Stimulated activated CD8-positive, alpha-beta memory T cell treated with anti-CD3 and anti-CD28 coated beads, Interleukin-15, amount 100 ng/mL, for 24 hours (primary cell): ENCODE measurements around the gene CD81.
"Not testable (repeated sequence)": the region's sequence is repeated elsewhere in the genome, so short reads cannot be mapped to it uniquely, and the experiment has no call there.

Experiments used
- DNase-seq: peaks from one replicate; pipeline ENCODE4 v3.0.0-alpha.2; 2020; ENCODE audit warnings: low read depth

The CD81 gene, protein sequence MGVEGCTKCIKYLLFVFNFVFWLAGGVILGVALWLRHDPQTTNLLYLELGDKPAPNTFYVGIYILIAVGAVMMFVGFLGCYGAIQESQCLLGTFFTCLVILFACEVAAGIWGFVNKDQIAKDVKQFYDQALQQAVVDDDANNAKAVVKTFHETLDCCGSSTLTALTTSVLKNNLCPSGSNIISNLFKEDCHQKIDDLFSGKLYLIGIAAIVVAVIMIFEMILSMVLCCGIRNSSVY

DNA sequence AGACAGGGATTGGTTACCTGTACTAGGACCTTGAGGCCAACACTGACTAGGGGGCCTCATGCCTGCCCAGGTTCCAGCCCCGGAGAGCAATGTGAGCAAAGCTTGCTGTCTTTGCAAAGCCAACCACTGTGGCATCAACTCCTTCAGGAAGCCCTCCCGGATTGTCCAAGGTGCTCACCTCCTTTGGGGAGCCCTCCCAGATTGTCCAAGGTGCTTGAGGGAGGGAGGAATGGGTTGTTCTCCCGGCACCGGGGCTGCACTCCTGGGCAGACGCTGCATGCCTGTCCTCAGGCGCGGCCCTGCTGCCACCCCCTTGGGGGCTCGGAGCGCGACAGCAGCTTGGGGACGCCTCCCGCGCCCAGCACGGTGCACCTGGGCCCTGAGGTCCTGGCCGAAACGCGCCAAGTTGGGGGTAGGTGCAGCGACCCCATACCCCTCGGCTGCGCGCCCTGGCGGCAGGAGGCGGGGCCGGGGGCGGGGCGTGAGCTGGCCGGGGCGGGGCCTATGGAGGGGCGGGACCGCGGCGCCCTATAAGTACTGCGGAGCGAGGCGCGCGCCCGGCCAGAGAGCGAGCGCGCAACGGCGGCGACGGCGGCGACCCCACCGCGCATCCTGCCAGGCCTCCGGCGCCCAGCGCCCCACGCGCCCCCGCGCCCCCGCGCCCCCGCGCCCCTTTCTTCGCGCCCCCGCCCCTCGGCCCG is at the start of gene CD81:
CD81 (plus strand) TSS at position 560 of the 701 bp plus-strand sequence. CDS start 240 bp downstream, outside the sequence.
- DNase-seq, result peak; percentile 69

DNA sequence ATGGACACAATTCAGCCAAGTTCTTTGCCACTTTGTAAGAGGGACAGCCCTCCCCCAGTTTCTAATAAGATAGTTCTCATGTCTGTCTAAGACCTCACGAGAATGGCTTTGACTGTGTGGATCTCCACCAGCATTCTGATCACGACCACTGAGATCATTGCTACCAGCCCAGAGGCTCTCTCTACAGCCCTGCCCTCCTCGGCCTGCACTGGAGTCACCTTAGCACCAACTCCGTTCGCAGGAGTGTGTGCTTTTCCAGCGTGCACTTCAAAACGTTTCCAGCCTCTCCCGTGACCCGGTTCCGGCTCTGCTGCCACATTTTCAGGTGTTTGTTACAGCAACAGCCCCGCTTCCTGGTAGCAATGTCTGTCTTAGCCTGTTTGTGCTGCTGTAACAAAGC is 49.1 kb upstream of the CD81 start:
- DNase-seq, result no peak

DNA sequence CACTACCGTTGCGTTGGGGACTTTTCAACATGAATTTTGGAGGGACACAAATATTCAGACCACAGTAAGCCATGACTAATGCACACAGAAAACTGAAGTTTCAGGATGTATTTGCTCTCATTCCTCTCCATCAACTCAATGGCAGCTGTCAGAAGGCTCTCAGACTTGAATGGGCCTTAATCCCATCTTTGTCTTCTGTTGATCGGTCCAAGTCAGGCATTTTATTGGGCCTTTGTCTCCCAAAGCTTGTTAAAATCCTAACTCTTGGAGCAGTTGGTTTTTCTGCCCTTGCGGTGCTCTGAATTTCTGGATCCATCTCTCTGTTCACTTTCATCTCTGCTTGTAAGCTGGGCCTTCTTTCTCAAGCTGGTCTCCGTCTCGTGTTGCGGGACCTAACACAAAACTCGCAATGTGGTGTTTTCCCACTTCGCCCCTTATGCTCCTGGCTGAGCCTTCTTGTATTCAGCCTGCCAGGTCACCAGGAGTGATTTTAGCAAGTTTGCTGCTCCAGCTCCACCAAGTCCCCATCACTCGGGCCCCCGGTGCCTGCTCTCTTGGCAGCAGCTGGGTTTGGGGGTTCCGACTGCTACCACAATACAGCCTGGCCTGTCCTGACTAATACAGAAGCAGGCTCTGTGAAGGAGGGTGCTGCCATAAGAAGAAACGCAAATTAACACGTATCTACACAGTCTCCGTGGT is 48.3 kb upstream of the CD81 start:
- DNase-seq, result no peak

DNA sequence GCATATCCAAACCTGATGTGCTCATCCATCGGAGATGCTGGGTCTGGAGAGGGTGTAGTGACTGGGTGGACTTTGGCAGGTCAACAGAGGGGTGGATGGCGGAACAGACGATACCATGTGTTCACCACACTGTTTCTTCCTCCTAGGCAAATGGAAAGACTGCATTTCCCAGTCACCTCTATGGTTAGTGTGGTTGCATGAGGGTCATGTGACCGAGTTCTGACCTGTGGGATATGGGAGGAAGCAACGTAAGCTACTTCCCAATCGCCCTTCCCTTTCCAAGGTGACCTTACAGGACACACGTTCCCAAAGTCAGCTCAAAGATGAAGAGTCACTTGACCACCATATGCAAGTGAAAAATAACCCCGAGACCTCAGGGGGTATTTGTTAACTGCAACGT is 47.6 kb upstream of the CD81 start:
- no peak for DNase-seq

DNA sequence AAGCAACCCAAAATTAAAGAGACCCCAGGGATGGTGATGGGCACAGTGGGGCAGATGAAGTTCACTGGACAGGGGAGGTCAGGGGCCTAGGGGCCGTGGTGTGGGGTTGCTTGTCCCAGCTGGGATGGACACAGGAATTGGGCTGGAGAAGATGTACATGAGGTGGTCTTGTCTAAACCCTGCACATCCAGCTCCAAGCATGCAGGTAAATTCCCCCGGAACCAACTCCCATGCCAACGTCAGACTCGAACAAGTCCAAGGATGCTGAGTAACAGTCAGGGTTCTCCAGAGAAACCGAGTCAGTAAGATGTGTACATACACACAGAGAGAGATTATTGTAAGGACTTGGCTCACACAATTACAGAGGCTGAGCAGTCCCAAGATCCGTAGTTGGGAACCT is 46.4 kb upstream of the CD81 start:
- DNase-seq, result no peak

DNA sequence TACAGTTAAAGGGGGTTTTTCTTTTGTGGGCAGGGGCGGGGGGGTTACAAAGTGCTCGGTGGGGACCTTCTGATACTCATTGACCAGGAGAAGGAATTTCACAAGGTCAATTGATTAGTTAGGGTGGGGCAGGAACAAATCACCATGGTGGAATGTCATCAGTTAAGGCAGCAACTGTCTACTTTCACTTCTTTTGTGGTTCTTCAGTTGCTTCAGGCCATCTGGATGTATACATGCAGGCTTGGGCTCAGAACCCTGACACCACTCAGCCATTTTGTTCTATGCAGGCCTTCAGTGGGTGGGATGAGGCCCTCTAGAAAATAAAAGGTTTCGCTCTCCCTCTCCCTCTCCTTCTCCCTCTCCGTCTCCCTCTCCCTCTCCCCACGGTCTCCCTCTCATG is 45.7 kb upstream of the CD81 start:
- no peak for DNase-seq

DNA sequence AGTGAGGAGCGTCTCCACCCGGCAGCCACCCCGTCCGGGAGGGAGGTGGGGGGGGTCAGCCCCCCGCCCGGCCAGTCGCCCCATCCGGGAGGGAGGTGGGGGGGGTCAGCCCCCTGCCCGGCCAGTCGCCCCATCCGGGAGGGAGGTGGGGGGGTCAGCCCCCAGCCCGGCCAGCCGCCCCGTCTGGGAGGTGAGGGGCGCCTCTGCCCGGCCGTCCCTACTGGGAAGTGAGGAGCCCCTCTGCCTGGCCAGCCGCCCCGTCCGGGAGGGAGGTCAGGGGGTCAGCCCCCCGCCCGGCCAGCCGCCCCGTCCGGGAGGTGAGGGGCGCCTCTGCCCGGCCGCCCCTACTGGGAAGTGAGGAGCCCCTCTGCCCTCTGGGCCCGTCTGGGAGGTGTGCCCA is 44.5 kb upstream of the CD81 start:
- DNase-seq, result not testable (repeated sequence)

DNA sequence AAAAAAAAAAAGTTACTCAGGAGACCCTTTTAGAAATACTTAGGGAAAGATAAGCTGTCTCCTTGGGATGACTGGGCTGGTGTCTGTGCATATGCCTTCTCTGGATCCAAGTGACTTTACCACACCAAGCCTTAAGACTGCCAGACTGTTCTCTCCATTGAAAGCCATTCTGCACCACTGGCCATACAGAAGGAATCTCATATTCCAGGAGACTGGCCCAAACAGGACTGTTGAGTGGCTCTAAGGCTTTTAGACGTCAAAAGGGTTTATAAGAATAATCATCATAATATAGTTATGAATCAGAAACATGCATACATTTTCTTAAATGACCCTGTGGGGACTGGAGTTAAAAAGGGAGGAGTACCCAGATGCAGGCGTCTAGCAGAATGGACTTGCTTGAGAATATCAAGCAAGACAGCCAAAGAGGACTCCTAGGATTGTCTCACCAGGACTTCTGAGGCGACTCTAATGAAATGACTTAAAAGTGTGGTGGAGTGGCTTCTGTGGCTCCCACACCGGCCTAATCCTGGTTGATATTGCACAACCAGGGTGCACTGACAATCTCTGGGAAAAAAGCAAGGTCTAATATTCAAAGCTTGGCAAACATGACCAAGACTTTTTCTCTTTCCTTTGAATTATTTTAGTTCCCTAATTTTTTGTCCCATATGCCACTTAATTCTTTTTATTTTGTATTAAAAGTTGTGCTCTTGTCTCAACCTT is 43.5 kb upstream of the CD81 start:
- DNase-seq, result not testable (repeated sequence)

DNA sequence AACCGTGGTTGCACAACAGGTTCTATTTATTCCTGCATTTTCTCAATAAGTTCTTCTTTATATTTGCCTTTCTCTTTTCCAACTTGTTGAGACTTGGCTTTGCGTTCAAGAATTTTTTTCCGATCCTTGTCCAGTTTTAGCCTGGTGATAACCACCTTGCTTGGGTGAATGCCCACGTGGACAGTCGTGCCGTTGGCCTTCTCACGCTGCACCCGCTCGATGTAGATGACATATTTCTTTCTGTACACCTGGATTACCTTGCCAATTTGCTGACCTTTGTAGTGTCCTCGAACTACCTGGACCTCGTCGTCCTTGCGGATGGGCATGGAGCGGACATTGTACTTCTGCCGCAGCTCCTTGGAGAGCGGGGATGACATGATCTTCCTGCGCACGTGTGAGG is 41.8 kb upstream of the CD81 start:
- not testable (repeated sequence) for DNase-seq

DNA sequence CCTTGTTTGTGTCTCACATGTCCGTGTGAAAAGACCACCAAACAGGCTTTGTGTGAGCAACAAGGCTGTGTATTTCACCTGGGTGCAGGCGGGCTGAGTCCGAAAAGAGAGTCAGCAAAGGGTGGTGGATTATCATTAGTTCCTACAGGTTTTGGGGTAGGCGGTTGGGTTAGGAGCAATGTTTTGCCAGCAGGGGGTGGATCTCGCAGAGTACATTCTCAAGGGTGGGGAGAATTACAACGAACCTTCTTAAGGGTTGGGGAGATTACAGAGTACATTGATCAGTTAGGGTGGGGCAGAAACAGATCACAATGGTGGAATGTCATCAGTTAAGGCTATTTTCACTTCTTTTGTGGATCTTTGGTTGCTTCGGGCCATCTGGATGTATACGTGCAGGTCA is 38.4 kb upstream of the CD81 start:
- not testable (repeated sequence) for DNase-seq

DNA sequence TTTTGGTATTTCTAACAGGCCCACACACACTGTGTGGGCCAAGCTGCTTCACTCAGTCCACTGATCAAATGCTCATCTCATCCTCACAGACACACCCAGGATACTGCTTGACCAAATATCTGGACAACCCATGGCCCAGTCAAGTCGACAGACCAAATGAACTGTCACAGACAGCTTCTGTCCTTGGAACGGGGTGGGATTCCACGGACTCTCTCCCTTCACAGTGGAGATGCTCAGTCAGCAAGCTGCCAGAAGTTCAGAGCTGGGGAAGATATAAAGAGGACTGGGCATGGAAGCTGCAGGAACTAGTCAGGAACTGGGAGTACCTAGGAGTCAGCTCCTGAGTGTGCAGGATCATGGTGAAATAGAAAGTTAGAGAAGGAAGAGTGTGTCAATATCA is 34.6 kb upstream of the CD81 start:
- DNase-seq, result no peak

DNA sequence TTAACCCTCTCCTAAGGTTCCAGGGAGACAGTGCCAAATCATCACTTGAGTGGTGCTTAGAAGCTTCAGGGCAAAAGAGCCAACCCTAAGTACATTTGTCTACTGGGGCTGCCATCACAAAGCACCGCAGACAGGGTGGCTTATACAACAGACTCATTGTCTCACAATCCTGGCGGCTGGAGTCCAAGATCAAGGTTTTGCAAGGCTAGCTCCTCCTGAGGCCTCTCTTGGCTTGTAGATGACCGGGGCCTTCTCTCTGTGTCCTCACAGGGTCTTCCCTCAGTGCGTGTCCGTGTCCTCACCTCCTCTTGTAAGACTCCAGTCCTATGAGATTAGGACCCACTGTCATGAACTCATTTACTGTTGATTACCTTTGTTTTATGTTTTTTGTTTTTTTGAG is 34.1 kb upstream of the CD81 start:
- no peak for DNase-seq

DNA sequence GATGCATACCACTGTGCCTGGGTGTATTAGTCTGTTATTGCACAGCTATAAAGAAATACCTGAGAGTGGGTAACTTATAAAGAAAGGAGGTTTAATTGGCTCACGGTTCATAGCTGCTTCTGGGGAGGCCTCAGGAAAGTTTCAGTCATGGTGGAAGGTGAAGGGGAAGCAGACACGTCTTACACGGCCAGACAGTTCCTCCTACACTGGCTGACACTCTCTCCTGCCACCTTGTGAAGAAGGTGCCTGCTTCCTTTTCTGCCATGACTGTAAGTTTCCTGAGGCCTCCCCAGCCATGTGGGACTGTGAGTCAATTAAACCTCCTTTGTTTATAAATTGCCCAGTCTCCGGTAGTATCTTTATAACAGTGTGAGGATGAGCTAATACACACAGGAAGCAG is 33.6 kb upstream of the CD81 start:
- no peak for DNase-seq

DNA sequence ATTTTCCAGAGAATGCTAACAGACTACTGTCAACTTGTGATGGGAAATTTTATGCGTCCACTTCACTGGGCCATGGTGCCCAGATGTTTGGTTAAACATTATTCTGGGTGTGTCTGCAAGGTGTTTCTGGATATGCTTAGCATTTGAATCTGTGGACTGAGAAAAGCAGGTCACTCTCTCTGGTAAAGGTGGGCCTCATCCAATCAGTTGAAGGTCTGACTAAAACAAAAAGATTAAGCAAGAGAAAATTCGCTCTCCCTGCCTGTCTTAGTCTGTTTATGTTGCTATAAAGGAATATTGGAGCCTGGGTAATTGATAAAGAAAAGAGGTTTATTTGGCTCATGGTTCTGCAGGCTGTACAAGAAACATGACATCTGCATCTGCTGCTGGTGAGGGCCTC is 32.1 kb upstream of the CD81 start:
- DNase-seq, result no peak

DNA sequence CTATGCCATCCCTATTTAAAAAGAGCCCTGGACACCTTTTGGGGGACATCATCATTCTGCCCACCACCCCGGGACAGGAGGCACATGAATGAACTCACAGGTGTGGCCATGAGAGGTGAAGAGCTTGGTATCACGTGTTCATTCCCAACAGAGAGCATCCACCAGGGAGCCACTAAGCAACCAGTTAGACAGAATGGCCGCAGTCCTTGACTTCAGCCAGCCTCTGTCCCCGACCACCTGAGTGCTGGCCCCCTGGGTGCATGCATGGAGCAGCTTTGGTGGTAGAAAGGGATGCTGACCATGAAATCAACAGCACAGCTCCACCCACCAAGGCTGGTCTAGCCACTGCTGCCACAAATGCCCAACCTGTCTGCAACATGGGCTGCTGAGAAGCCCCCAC is 31.1 kb upstream of the CD81 start:
- DNase-seq, result no peak

DNA sequence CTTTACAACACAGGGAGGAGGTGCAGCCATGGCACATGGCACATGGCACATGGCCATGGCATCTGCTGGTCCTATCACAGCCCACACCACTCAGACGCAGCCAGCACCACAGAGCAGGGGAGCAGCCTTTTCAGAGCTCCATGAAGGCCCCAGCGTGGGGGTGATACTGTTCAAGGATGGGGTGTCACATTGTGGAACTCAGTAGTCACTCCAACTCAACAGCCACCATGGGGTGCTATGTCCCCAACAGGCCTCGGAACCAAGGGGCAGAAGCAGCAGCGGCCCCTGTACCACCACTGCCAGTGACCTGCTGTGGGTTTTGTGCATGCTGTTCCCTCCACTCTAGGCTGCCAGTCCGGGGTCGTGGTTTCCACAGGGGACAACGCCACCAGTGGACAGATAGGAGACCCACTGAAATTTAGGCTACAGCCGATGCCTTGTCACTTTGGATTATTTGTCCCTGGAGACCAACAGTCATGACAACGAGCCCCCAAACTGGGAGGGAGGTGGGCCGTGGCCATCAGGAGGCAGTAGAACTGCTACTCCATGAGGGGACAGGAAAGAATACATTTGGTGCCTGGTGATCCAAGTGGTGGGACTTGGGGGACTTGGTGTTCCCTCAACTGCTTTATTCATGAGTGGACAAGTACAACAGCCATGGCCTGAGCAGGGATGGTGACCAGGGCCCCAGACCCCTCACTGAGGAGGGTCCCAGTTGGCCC is 30.4 kb upstream of the CD81 start:
- DNase-seq, result no peak

DNA sequence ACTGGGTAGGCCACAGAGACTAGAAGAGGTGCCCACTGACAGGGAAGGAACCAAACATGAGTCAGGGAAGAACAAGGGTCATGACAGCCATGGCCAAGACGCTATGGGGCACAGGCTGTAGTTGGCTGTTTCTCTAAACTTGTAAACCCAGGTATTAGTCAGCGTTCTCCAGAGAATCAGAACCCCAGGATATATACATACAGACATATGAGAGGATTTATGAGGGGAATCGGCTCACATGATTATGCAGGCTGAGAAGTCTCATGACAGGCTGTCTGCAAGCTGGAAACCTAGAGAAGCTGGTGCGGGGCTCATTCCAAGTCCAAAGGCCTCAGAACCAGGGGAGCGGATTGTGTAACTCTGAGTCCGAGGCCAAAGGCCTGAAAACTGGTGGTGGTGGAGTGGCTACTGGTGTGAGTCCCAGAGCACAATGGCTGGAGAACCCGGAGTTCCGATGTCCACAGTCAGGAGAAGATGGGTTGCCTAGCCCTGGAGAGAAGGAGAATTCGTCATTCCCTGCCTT is 29.7 kb upstream of the CD81 start:
- no peak for DNase-seq

DNA sequence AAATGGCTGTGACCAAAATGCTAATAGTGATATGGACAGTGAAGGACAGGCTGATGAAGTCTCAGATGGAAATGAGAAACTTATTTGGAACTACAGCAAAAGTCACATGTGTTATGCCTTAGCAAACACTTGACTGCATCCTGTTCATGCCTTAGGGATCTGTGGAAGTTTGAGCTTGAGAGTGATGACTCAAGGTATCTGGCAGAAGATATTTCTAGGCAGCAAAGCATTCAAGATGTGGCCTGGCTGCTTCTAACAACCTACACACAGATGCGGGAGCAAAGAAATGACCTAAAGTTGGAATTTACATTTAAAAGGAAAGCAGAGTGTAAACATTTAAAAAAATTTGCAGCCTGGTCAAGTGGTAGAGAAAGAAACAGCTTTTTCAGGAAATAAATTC is 28.1 kb upstream of the CD81 start:
- no peak for DNase-seq

DNA sequence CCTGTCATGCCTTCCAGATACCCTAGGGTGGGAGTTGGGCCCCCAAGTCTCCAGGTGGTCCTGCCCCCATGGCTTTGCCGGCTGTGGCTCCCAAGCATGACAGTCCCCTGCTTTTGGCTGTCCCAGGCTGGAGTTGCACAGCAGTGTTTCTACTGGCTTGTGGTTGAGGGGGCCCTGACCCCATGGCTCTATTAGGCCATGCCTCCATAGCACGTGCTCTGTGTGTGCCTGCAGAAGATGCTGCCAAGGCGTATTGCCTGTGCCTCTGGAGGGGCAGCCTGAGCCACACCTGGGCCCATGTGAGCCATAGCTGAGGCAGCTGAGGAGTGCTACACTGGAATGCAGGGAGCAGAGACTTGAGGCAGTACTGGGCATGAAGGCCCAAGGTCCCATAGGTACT is 25.4 kb upstream of the CD81 start:
- no peak for DNase-seq

DNA sequence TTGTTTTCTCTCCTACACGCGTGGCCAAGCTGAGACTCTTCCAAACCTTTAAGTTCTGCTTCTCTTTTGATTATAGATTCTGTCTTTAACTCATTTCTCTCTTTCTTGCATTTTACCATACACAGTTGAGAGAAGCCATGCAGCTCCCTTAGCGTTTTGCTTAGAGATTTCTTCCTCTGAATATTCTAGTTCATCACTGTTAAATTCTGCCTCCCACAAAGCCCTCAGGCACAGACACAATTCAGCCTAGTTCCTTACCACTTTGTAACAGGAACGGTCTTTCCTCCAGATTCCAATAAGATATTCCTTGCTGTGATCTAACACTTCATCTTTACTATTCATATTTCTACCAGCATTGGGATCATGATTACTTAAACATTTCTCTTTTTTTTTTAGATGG is 24.7 kb upstream of the CD81 start:
- no peak for DNase-seq

DNA sequence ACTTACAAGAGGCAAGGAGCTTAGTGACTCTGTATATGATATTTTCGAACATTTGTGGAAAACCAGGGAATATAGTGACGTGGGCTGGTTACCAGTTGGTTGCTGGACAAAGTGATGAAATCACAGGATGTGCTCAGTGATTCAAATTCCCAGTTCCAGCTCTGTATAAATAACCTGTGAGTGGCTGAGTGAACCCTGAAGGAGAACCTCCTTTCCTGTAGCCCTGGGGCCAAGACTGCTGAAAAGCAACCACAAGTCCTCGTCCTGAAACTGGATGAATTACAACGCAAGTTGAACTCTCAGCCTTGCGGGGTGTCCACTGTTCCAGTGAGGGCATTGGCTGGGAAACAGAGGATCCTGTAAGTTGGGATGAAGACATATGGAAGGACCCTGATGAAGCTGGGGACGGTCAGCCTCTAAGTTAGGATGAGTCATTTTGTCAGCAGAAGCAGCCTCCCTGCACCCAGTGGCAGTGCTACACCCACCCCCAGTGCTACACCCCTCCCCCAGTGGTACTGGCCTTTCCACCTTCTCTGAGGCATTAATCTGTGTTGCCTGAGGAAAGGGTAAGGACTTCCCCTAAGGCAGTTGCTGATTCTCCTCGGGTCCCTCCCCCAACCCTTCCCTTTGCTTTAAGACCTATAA is 22.0 kb upstream of the CD81 start:
- no peak for DNase-seq
